ENCODE measurements around the gene IQSEC1. TPM values are rescaled to one million over a fixed set of nuclear protein-coding genes. Genes with fewer than 3 reads are reported as not detected.
"Not testable (repeated sequence)": the region's sequence is repeated elsewhere in the genome, so short reads cannot be mapped to it uniquely, and the experiment has no call there.

The IQSEC1 gene
- total RNA-seq, 1 donor from 2014 or later, result 59.7 TPM

GRCh38 chr3:12884790-12885582 lies 188.2 kb downstream of the IQSEC1 start:
- no peak for DNase-seq (ENCODE audit: low spot score)
- intact Hi-C loops (cut with DNase I), result no loop called here

DNA sequence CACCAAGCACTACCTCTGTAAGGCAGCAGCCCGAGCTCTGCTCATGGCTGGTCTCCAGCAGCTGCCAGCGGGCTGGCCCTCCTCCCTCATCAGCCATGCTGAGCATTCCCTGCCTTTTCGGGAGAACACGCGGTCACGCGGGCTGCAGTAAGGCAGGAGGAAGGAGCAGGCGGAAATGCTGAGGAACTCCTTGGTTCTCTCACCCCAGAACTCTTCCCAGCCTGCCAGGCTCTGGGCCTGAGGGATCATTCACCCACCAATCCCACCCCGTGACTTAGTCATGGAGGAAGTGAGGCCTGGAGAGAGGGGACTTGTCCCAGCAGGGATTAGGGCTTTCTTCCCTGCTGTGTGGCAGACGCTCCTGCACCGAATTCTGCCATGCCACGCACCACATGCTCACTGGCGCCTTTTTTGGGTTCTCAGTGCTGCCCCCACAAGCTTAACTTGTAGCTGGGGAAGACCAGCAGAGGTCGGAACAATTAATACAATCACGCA lies 189.0 kb downstream of the IQSEC1 start:
- DNase-seq (ENCODE audit: low spot score), result peak; percentile 83
- intact Hi-C loops (cut with DNase I), result no loop called here

DNA sequence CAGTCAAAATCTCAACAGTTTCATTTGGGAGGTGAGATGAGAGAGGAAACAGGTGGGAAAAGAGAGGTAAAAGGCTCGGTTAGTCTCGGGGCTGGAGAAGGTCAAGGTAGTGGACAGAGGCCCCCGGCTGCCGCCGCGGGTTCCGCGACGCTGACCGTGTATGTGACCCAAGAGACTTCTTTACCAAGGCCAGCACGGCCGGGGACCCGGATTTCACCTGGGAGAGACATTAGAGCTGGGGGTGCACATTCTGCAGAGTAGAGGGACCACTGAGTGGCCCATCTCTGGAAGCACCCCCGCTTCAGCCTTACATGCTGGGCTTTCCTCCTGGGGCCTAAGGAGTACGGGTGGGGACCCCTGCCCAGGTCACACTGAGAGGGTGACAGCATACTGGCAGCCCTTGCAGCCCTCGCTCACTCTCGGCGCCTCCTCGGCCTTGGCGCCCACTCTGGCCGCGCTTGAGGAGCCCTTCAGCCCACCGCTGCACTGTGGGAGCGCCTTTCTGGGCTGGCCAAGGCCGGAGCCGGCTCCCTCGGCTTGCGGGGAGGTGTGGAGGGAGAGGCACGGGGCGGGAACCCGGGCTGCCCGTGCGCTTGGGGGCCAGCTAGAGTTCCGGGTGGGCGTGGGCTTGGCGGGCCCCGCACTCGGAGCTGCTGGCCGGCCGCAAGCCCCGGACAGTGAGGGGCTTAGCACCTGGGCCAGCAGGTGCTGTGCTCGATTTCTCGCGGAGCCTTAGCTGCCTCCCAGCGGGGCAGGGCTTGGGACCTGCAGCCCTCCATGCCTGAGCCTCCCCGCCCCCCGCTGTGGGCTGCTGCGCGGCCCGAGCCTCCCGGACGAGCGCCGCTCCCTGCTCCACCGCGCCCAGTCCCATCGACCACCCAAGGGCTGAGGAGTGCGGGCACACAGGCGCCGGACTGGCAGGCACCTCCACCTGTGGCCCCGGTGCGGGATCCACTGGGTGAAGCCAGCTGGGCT lies 190.6 kb downstream of the IQSEC1 start:
- intact Hi-C loops (cut with DNase I), result no loop called here
- no peak for DNase-seq (ENCODE audit: low spot score)

DNA sequence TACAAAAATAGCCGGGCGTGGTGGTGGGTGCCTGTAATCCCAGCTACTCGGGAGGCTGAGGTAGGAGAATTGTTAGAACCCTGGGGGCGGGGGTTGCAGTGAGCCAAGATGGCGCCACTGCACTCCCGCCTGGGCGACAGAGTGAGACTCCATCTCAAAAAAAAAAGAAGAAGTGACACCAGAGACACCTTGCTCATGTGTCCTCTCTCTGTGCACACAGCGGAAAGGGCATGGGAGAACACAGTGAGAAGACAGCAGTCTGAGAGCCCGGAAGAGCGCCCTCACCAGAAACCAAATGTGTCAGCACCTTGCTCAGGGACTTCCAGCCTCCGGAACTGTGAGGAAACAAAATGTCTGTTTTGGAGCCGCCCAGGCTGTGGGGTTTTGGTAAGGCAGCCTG lies 191.4 kb downstream of the IQSEC1 start:
- DNase-seq (ENCODE audit: low spot score); intact Hi-C loops (cut with DNase I): not testable (repeated sequence)

GRCh38 chr3:12879191-12879815 lies 193.9 kb downstream of the IQSEC1 start:
- intact Hi-C loops (cut with DNase I), result no loop called here
- DNase-seq (ENCODE audit: low spot score), result no peak

DNA sequence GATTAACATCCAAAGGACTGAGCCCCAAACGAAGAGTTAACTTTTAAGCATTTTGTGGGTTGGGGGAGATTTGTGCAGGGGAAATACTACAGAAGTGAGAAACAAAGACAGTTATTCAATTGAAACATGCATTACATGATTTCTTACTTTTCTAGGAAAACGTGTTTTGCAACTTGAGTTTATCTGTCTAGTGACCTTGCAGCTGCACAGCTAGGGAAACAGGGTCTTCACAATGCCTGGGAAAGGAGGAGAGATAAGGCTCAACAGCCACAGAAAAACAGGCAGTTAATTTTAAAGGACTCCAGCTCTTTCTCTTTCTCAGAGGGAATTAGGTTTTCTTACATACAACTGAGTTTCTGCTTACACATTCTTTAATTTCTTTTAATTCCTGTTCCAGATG lies 194.5 kb downstream of the IQSEC1 start:
- intact Hi-C loops (cut with DNase I); DNase-seq (ENCODE audit: low spot score): not testable (repeated sequence)

- no peak for DNase-seq (ENCODE audit: low spot score)
- intact Hi-C loops (cut with DNase I), result no loop called here
Observed at GRCh38 chr3:12878141-12878574, 195.1 kb downstream of the IQSEC1 start.

DNA sequence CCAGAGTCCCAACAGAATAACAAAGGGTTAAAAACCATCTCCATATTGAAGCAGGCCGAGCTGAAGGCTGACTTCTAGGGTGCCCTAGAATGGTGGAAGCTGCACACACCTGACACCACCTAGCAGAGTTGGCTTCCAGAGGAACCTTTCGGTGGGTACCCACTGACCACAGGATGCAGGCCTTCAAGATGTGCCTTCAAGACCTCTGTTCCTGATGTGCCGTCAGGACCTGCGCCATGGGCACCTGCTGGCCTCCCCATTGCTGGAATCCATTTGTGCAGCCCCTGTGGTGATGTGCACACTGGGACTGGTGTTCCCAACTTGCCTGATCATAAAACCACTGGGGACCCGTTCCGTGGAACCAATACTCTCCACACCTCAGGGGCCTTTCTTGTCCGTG lies 196.2 kb downstream of the IQSEC1 start:
- intact Hi-C loops (cut with DNase I), result no loop called here

DNA sequence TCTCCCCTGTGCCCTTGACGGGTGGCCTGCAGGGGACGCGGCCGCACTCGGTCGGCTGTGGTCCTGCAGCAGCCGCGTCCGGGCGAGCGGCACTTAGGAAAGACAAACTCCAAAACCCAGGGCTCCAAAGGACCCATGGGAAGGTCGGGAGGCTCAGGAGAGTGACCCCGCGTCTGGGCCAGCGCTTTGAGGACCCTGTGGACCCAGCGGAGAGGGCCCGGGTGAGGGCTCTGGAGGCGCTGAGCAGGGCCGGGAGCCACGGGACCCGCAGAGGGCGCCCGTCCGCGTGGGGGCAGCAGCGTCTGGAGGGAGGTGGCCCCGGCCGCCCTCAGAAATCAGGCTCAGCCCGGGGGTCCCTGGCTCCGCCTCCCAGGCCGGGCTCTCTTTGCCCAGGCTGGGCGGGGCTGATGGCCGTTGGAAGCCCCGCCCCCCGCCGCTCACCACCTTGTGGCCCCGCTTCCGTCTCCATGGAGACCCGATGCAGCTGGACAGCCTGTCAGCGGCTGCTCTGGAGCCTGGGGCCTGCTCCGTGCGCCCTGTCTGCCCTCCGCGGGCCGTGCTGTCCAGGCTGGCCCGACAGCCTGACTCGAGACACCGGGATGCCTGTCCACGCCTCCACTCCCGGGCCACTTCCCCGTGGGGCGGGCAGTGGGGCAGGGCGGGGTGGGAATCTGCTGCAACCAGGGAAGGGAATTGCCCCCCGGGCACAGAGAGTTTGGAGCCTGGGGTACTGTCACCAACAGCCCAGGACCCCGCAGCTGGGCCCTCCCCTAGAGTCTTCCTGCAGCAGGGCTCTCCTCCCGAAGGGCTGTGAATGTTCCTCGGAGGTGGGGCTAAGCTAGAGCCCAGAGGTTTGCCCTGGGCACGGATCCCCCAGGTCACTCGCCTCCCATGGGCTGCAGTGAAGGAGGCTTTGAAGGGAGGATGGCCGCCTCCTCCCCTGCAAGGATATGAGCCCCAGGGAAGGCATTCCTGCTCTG lies 197.1 kb downstream of the IQSEC1 start:
- intact Hi-C loops (cut with DNase I), result no loop called here
- no peak for DNase-seq (ENCODE audit: low spot score)

More for the DNA sequence above, 196.2 kb downstream of the IQSEC1 start:
- no peak for DNase-seq (ENCODE audit: low spot score)

GRCh38 chr3:12871404-12871983 lies 201.7 kb downstream of the IQSEC1 start:
- intact Hi-C loops (cut with DNase I), result no loop called here
- DNase-seq (ENCODE audit: low spot score), result no peak

- no peak for DNase-seq (ENCODE audit: low spot score)
- intact Hi-C loops (cut with DNase I), result no loop called here
Observed at GRCh38 chr3:12870942-12871341, 202.3 kb downstream of the IQSEC1 start.

- intact Hi-C loops (cut with DNase I), result loop anchor here (2.0 kb wide), 1 partner anchor 22 kb away; no protein-coding TSS in a partner anchor
- DNase-seq (ENCODE audit: low spot score), result no peak
Observed at GRCh38 chr3:12869035-12869621, 204.1 kb downstream of the IQSEC1 start.

DNA sequence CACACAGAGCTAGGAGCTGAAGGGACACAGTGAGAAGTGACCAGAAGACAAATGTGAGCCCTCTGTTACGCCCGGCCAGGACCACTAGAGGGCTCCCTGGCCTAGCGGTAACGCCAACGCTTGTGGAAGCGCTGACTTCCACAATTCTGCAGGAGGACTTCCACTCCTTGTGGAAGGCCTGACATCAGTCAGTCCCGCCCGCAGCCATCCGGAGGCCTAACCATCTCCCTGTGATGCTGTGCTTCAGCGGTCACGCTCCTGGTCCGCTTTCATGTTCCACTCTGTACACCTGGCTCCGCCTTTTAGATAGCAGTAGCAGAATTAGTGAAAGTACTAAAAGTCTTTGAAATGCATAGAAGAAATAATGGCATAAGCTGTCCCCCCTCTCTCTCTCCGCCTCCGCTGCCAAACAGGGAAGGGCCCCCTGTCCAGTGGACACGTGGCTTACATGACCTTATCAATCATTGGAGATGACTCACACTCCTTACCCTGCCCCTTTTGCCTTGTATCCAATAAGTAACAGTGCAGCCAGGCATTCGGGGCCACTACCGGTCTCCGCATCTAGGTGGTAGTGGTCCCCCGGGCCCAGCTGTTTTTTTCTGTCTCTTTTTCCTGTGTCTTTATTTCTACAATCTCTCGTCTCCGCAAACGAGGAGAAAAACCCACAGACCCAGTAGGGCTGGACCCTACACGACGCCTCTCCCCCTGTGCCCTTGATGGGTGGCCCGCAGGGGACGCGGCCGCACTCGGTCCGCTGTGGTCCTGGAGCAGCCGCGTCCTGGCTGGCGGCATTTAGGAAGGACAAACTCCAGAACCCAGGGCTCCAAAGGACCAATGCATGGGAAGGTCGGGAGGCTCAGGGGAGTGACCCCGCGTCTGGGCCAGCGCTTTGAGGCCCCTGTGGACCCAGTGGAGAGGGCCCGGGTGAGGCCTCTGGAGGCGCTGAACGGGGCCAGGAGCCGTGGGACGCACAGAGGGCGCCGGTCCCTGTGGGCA lies 204.9 kb downstream of the IQSEC1 start:
- peak; percentile 84 for DNase-seq (ENCODE audit: low spot score)
- intact Hi-C loops (cut with DNase I), result loop anchor here (2.0 kb wide), 1 partner anchor 22 kb away; no protein-coding TSS in a partner anchor

DNA sequence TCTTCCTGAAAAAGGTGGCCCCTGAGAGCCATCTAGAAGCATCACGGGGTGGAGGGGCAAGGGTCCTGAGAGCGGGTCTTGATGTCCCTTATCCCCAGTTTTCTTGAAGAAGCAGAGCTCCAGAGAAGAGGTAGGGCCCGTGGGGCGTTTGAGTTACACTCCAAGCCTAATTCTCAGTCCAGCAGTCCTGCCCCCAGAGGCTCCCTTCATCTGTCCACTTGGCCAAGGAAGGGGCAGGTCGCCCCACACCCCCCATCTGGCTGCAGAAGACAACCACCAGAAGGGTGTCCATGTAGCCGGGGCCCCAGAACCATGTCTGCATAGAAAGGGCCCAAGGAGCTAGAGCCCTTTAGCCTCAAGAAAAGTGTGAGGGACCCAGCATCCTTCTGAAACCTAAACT lies 206.4 kb downstream of the IQSEC1 start:
- no peak for DNase-seq (ENCODE audit: low spot score)
- intact Hi-C loops (cut with DNase I), result no loop called here

GRCh38 chr3:12865271-12865670 lies 208.0 kb downstream of the IQSEC1 start:
- intact Hi-C loops (cut with DNase I), result no loop called here

GRCh38 chr3:12862387-12862786 lies 210.8 kb downstream of the IQSEC1 start:
- intact Hi-C loops (cut with DNase I), result no loop called here
- DNase-seq (ENCODE audit: low spot score), result no peak

More at GRCh38 chr3:12865271-12865670, 208.0 kb downstream of the IQSEC1 start:
- DNase-seq (ENCODE audit: low spot score), result no peak

Measured in cardiac septum (tissue), 1 donor.